GM18499 (cell line): Measurements from ENCODE around the gene MPO.

Source experiments
- ATAC-seq: cut with Tn5 transposase; IDR thresholded peaks from one replicate; pipeline ENCODE4 v1.9.1; 2021; ENCODE audit warnings: moderate number of reproducible peaks; ENCODE audit not compliant: insufficient read depth, unreplicated experiment

The MPO gene

DNA sequence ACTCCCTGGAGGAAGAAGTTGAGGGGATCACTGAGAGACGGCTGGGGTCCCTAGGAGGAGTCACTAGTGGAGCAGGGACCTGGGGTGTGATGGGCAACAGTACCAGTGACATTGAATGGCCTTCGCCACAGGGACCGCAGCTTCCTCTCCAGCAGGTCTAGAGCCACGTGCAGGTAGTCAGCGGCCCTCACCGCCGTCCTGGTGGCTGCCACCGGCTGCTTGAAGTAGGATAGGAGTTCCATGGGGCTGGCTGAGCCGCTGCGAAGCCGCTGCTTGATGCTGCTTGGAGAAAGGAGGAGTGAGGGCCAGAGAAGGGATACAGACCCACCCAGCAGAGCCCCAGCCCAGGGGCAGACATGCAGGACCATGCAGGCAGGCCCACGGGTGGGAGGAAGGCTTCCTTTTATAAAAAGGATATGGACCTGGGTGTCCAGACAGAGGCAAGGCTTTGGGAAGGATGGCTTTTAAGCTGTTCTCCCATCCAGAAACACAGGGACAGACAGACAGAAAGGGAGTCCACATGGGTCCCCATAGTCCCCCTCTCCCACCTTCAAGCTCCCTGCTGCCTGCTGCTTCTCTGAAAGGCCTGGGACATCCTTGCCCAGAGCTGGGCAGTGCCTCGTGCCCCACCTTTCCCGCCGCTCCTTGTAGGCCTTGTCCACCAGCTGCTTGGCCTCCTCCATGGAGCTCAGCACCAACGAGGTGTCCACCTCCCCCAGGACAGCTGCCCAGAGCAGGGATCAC is 827 bp downstream of the MPO start:
- ATAC-seq: no peak

- ATAC-seq: no peak
Observed at GRCh38 chr17:58279016-58279711, 1.6 kb downstream of the MPO start.

GRCh38 chr17:58278661-58279015 is 2.1 kb downstream of the MPO start:
- no peak for ATAC-seq

DNA sequence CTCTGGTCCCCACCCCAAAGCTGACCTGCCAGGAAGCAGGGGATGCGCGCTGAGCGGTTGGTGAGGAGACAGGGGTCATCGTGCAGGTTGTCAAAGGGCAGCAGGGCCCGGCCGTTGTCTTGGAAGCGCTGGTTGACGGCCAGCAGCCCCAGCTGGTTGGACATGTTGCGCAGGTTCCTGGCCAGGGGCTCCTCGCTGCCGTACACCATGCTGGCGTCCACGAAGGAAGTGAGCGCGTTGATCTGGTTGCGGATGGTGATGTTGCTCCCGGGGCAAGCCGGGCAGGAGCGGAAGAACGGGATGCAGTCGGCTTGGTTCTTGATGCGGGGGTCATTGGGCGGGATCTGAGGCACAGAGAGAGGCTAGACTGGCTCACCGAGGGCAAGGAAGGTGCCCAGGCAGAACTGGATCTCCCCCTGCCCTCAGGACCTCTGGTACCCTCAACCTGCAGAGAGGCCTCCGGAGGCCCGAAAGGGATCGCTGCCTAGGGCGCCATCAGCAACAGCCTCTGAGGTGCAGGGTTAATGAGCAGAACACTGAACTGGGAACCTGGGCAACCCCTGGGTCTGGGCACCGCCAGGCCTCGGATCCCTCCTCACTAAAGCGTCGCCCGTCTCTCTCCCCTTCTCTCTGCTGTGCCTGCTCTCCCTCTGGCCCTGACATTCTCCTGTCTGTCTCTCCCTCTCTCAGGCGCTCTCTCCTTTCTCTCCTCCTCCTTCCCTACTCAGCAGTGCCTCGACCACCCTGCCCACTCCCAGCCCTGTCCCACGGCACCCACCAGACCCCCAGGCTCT is 2.7 kb downstream of the MPO start:
- no peak for ATAC-seq

GRCh38 chr17:58277107-58277801 is 3.5 kb downstream of the MPO start:
- no peak for ATAC-seq

DNA sequence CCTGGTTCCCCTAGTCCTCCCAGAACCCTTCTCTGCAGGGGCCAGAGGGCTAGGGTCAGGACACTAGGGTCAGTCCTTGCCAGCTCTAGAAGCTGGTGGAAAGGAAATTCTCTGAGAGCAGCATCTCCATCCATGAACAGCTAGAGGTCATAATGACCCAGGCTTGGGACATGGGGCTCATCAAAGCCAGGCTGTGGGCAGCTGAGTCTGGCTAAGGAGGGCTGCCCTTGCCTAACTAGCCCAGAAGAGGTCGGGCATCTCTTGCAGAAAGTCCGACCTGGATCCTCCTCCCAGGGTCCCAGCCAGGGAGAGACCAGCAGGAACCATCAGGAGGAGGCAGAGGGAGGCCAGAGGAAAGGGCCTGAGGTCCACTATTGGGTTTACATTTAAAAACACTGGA is 4.3 kb downstream of the MPO start:
- ATAC-seq: no peak

- ATAC-seq: no peak
Observed at GRCh38 chr17:58275417-58275816, 5.3 kb downstream of the MPO start.

- ATAC-seq: no peak
Observed at GRCh38 chr17:58273453-58274104, 7.2 kb downstream of the MPO start.

GRCh38 chr17:58272367-58273280 is 8.1 kb downstream of the MPO start:
- no peak for ATAC-seq

GRCh38 chr17:58271216-58271931 is 9.4 kb downstream of the MPO start:
- ATAC-seq: no peak

DNA sequence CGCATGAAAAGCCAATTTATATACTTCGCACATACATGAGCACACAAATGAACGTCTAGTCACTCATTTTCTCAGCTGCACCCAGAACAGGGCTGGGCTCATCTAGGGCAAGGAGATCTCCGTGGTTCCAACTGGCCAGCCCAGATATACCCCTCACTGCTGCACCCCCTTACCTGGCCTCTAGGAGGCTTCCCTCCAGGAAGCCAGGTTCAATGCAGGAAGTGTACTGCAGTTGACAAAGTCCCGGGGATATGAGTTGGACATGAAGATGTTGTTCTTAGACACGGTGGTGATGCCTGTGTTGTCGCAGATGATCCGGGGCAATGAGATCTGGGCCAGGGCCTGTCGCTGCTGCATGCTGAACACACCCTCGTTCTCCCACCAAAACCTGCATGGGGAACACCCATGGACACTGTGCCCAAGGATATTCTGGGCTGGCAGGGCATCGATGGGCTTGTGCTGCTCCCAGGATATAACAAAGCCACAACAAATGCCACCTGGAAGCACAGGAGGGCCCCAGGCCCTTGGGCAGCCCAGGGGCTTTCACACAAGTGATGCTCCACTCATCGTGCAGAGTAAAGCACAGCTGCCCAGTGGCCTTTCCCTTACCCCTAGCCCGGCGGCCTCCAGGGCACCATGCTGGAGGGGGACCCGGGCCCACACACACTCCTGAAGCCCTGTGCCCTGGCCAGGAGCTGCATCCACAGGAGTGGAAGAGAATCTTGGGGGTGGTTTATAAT is 10.1 kb downstream of the MPO start:
- no peak for ATAC-seq

DNA sequence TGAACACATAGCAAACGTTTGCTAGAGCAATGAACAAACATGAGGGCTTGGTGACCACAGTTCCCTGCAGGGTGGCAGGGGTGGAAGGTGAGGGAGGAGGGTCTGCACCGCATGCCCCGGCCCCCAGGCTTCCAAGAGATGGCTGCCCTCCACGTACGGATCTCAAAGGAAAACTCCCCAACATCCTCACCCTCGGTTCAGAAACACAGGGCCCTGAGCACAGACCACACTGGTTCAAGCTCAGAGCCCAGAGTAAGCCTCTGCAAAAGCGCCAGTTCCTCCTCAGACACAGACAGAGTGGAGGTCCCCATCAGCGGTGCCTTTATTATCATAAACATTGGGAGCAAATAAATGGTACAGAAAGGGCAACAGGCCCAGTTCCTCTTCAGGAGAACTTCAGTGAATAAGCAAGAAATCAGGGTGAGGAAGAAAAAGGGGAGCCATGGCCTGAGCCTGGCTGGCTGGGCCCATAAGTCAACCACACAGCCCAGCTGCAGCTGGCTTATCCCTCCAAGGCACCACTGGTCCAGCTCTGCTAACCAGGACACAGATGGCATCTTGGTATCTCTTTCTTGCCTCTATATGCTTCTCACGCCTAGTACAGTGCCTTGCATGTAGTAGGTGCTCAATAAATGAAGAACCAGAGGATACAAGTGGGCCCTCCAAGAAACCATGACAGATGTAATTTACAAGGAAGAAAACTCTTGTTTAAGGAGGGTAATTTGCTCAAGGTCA is 11.0 kb downstream of the MPO start:
- no peak for ATAC-seq

DNA sequence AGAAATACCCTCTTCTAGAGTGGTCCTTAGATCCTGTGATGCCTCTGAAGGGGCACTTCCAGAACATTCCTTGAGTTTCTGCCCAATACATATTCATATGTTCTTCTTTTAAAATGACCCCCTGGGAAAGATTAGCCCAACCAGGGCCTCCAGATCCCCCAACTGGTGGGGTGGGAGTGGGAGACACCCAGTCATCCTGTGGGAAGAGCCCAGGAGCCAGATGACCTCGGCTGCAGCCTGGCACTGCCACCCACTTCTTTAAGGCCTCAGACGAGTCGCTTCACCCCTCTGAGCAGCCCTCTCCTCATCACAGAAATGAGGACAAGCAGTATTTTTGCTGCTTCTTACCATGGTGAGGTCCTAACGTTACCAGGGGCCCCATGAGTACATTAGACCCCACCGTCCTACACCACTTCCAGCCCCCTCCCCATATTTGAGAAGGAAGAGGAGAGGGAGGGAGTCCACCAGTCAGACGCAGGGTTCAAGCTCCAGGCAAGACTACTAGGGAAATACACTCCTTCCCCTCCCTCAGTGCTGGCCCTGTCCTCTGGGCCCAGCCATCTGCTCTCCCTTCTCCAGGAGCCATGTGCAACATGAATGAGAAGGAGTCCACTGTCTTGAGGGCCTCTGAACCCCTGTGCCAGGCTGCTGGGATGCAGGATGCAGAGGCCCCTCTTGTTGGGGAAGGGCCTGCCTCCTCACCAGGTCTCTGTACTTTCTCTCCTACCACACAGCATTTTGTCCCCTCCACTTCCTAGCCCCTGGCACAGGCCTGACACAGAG is 11.8 kb downstream of the MPO start:
- ATAC-seq: no peak

- no peak for ATAC-seq
Observed at GRCh38 chr17:58268326-58268725, 12.4 kb downstream of the MPO start.

- ATAC-seq: no peak
Observed at GRCh38 chr17:58267347-58268324, 13.1 kb downstream of the MPO start.
